Anterior cingulate cortex (tissue), 58 donors: ENCODE results near the gene HADH.
"Not testable (repeated sequence)": the region's sequence is repeated elsewhere in the genome, so short reads cannot be mapped to it uniquely, and the experiment has no call there.

Experiments
- DNase-seq, 58 donors: peaks; one replicate each; lab custom pipeline; 2025; lab: John Stamatoyannopoulos, UW

The HADH gene

DNA sequence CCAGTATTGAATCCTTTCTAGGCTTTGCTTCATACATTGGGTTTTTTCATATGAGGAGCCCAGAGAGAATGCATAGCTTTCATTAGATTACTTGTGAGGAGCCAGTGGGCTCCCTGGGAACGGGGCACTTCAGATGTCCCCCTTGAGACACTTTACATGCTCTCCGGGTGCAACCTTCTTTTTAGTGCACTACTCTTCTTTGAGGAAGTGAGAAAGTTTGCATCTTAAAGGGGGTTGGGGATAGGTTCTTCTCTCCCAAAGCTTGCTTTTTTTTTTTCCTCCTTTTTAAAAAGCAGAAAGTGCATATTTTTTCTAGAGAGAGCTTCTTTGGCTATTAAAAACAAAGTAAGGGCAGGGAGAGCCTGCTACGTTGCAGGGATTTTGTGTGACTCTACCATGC, 4.3 kb downstream of the HADH start:
- no peak for DNase-seq

DNA sequence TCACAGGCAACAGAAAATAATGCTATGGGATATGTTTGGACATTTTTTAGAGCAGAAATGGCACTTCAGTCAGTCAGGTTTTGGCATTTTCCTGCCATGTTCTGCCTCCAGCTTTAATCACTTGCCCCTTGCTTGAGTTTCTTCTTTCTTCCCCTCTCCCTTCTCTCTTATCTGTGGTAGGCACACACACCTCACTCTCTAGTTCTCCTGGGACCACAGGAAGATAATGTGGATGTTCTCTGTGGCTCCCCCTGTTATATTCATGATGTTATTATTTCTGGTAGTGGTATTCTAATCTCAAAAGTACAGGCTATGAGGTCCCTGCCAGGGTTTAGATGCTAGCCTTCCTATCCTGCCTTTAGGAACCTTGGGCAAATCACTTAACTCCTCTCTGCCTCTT, 5.2 kb downstream of the HADH start:
- no peak for DNase-seq

DNA sequence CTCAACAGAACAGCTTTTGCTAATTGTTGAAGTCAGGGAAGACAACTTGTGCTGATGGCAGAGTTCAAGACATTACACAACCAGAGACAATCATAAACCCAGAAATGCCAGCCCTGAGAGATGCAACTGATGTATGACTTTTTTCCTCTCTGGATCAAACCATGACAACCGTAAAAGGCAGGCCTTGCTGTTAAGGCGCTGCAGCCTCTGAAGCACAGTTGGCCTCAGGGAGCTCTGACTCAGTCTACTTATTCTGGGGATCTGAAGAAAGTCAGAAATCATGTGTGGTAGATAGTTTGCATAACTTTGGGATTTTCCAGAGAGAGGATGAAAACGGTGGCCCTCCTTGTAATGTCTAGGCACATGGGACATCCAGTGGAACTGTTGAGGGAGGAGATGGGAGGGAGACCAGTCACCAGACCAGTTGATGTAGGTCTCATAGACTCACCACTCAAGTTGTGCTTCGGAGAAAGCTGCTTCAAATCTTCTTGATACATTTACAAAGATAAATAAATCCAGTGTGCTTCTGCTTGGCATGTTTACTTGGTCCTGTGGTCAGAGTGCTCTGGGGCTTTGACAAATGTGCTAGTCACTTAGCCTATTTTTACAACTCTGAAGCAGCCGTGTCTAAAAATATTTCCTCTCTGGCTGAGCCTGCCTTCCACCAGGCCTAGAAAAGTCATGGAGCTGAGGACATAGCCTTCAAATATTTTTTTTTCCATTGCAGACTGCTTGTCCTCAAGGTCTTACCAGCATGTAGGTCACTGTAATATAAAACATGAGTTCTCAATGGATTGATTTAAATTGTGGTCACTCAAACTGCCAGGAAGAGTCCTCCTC, 7.5 kb downstream of the HADH start:
- DNase-seq, result peak in 1 of 58 donors; percentile 5

DNA sequence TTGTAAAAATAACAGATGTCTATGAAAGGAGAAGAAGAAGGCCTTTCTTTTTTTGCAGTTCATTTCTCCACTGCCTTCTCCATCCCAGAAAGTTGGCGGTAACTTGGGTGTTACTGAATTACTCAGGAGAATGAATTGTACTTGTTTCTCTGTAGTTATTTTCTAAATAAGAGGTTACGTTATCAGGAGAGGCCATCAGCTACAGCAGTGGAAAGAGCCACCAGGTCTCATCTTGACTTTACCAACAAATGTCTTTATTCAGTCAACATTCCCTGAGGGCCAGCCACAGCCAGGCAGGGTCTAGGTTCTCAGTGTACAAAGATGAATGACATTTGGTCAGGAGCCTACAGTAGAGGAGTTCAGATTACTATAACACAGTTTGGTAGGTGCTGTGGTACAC, 8.1 kb downstream of the HADH start:
- DNase-seq, result peak in 1 of 58 donors; percentile 5

DNA sequence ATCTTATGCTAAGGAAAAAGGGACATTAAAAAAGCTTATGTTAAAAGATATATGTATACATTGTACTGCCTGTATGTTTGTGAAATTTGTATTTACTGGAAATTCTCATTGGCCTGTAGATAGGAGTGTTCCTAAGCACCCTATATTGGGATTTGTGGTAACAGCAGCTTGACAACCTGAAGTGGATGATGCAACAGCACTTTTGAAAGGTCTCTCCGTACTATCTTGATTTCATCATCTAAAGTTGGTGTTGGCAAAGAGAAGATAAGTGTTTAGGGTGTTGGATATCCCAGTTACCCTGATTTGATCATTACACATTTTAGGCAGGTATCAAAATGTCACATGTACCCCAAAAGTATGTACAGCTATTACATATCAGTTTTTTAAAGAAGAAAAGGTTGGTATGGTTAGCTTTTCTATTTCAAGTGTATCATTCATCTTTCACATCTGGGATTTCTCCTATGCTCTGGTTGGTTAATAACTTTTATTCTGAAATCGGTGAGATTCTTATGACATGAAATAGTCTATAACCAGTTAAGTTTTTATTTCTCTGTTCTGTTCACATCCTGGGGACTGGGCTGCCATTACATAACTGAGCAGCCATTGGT, 10.3 kb downstream of the HADH start:
- no peak for DNase-seq

DNA sequence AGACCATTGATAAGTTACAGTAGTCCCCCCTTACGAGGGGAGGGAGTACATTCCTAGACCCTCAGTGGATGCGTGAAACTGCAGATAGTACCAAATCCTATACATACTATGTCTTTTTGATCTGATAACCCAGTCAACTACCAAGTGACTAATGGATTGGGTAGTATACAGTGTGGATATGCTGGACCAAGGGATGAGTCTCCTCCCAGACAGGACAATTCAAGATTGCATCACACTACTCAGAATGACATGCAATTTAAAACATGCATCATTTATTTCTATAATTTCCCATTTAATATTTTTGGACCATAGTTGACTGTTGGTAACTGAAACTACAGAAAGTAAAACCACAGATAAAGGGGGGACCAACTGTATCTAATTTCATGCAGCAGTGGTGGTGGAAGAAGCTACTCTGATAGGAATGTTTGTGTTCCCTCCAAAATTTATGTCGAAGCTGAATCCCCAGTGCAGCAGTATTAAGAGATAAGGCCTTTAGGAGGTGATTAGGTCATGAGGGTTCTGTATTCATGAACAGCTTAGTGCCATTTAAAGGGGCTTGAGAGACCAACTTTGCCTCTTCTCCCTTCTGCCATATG, 11.9 kb downstream of the HADH start:
- DNase-seq, result no peak

DNA sequence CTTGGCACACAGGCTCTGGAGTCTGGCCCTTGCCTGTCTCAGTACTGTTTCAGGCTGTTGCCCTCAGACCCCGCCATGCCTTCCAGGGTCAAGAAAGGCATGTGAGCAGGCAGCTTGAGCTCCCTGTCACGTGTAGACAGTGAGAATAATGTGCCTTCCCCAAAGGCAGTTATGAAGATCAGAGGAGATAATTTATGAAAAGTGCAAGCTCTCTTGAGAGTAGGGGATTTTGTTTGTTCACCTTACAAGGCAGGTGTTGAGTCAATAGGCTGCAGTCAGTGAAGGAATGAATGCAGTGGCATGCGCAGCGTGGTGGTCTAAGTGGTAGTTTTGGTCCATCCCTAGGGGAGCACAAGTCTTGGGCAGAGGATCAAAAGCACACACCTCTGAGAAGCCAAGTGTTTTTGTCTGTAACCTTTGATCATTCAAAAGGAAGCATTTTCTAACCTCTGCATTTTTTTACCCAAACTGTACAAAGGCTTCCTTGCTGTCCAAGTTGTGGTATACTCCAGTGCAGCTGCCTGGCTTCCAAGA, 14.4 kb downstream of the HADH start:
- DNase-seq, result no peak

DNA sequence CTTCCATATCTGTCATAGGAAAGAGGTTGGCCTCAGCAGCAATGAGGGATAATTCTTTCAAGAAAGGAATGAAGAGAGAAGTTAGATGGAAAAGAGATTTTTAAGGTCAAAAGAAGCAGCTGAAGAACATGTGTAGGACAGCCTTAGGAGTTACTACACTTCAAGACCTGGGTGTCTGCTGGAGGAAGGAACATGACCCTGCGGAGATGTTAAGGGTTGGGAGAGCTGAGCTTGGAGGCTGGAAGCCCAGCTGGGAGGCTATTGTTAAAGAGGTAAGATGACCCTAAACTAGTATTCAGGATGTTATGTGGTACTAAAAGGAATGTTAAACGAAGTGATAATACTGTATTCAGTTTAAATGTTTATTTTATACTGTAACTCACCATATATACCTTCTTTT, 15.0 kb downstream of the HADH start:
- no peak for DNase-seq

DNA sequence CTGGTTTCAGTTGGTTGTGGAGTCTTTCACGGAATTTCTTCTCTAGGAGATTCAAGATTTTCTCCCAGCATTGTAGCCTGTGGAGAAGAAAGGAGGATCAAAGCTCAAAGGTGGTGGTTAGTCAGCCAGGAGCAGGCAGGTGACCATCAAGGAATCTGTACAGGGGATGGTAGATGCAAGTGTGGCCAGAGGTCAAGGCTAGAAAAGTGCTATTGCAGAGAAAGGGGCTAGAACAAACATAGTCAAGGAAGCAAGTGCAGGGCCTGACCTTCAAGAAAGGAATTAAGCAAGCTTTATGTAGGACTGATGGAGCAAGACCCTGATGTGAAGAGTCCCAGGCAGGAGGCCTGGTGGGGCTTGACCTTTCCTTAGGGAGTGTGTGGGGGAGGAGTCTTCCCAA, 16.1 kb downstream of the HADH start:
- DNase-seq, result no peak

DNA sequence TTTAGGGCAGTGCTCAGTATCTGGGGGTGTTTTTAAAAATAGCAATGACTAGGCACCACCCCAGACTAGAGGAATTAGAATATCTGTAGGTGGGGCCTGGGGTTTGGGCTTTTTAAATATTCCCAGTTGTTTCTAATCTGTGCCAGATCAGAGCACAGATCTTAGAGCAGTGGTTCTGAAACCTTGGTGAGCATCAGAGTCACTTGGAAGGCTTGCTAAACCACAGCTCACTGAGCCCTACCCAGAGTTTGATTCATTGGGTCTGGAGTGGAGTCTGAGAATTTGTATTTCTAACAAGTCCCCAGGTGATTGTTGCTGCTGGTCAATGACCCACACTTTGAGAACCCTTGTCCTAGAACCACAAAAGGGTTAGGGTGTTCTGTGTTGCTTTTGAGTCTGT, 16.7 kb downstream of the HADH start:
- DNase-seq, result no peak

DNA sequence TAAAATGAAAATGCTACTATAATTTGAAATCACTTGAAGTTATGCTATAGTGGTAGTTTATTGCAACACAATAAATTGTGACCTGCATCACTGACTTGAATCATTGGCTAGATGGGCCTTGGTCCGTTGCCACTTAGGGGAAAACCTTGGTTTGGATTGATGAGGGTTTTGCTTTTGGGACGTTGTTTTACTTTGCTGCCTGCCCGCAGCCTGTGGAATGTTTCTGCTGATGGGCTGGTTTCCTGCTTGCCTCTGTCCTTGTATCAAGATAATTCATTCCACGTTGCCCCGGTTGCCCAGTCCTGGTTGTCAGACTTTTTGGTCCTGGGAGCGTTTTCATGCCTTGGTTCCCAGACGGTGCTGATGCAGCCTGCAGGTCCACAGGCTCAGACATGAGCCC, 18.3 kb downstream of the HADH start:
- no peak for DNase-seq

DNA sequence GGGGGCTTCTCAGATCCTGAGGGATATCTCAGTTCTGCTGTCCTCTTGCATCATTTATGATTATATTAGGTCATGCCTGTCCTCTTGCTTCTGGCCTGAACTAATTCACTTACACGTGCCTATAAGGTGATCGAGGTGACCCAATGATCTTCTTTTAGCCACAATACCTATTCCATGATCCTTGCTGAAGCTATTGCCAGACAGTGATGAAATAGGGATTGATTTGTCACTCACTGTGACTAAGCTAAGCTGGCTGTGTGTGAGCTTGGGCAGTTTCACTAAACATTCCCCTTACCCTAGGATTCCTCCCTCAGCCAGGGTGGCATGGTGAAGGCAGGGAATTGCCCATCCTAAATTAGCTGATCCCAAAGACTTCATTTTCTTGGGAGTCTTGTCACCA, 19.0 kb downstream of the HADH start:
- DNase-seq, result no peak

DNA sequence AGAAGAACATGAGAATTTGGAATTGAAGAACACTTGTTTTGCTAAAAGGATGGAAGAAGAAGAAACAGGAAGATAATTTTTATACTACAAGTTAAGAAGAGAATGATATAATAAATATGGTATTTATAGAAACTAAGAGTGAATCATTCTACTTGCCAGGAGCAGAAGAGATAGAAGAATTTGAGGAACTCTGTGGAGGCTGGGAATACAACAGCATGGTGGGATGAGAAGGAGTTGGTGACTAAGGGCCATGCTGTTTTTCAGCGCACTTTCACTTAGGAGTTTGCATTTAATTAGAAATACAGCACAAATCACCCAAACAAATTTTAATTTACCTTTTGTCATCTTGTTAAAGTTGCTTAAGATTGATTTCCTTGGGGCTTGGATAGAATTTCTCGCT, 20.5 kb downstream of the HADH start:
- peak in 1 of 58 donors; percentile 10 for DNase-seq

DNA sequence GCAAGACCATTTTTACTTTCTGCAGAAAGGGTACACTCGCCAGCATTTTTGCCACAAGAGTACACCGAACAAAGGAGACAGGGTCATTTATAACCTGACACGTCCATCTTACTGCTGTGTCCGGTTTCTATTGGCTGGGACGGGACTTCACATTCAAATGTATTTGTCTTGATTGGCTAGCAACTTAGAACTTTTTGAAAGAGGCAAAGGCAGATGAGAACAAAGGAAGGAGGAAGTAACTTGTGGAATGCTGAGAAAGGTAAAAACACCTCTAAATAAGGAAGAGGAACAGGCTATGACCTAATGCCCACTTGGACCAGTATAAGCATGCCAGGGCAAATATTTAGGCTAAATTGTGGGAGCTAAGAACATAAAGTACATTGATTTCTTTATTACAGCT, 22.7 kb downstream of the HADH start:
- DNase-seq, result not testable (repeated sequence)

DNA sequence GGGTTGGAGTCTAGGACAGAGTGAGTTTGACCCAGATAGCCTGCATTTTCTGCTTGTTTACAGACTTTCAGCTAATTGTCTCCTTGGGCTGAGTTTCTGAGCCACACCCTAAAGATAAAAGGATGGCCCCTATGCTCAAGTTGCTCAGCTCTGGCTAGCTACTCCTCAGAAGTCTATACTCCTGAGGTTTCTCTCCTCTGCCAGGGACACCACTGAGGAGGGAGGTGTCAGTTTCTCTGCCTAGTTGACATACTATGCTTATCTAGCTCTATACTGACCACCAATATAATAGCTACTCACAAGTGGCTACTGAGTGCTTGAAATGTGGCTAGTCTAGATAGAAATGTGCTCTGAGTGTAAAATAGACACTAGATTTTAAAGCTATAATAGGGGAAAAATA, 23.6 kb downstream of the HADH start:
- no peak for DNase-seq

DNA sequence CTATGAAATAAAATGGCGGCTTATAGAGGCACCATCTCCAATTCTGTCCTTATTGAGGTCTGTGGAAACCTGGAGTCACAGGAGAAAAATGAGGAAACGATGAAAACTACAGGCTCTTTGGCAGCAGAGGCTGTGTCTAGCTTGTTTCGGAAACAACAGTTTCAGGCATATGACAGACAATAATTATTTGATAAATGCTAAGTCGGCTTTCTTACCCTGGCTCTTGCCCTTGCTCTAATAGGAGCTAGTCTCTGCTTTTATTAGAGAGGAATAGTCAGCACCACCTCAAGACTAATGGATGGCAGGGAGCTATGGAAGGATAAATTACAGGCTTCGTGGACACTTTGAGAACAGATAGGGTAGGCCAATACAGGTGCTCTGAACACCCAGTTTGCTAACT, 24.3 kb downstream of the HADH start:
- DNase-seq, result no peak

DNA sequence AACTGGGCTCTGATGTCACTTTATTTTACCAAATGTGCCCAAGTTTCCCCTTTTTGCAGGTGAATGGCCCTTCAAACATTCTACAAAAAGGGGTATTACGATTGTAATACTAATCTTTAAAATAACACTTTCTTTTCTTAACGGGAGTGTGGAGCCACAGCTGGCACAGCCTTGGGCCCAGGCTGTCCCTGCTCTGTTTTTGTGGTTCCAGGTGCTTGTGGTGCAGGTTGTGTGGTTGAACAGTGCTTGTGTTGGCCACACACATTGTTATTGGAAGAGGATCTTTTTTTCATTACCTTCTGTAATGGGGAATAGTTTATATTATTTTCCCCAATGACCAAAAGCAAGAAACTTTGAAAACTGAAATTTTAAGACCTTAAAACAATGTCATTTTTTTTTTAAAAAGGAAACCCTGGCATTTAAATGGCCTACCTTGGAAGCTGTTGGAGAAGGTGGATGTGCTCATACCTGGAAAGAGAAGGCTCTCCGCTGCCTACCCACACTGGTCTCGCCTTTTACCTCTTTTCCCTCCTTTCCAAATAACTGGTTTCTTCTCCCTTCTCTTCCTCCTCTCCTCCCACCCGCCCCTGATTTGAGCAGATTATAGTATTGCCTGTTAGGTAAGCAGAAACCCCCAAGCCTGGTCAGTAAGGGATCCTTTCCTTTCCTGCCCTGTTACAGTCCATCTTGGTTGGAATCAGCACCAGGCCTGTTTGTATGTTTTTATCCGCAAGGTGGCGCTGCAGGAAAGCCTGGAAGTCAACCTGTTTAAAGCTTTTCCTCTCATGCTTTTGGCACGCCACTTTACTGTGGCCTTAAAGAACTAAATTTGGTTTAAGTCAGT, 28.6 kb downstream of the HADH start:
- peak in 56 of 58 donors; percentile 3 to 91 (median 54) for DNase-seq

DNA sequence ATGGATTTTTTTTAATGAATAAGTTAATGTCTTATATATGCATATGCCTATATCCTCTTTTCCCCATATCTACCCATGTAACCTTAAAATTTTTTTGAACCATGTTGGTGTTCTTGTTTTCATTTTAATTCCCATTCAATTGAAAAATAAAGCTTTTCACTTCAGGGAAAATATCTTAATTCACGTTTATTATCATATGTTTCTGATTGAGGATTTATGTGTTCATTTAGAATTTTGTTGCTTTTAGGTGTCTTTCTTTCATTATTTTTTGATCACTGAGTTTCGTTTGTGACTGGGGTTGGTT, 29.1 kb downstream of the HADH start:
- no peak for DNase-seq

DNA sequence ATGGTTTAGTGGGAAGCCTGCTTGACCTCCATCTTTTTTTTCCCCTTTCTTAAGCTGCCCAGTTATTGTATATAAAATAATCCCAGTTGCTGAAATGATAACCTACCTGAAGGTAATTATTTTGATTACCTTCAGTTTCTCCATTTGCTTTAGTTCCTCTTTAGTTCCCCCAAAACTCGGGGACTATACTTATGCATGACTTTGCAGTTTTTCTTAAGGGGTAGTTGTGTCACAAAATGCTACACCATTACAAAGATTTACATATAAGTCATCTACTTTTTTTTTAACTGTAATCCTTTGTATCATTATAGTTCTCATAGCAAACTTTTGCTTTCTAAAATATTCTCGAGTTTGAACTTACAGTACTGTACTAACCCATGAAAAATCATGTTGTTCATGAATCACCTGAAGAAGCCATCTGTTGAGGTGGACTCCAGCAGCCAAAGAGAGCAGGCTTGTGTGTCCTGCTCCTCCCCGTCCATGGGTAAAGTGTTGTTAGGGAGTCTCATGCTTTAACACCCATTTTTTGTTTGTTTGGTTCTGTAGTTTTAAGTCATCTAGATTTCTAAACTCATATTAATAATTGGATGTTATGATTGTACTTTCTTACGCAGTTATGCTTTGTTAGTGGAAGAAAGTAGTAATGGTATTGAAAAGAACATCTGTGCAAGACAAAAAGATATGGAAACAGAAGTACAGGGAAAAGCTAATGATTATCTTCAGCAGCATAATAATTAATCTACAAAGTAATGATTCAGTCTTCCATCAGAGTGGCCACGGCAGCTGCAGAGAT, 34.6 kb downstream of the HADH start:
- no peak for DNase-seq

DNA sequence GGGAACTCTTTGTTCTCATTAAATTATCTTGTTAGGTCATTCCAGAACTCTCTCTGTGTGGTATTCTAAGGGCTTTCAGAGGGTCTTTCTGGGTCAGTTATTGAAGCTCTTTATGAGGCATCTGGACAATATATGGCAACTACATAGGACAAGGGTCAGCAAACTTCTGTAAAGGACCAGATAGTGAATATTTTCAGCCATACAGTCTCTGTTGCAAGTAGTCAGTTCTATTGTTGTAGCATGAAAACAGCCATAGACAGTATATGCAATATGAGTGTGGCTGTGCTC, 35.1 kb downstream of the HADH start:
- no peak for DNase-seq
